Measurements from ENCODE around the gene EPS15. TPM values are rescaled to one million over a fixed set of nuclear protein-coding genes. Genes with fewer than 3 reads are reported as not detected.

The EPS15 gene
- total and polyA plus RNA-seq, 9 of the 15 experiments (the other 6 are each of a cell fraction or from before 2014, with no cell fraction given), result 23.1 to 69.0 (median 41.7) TPM

DNA sequence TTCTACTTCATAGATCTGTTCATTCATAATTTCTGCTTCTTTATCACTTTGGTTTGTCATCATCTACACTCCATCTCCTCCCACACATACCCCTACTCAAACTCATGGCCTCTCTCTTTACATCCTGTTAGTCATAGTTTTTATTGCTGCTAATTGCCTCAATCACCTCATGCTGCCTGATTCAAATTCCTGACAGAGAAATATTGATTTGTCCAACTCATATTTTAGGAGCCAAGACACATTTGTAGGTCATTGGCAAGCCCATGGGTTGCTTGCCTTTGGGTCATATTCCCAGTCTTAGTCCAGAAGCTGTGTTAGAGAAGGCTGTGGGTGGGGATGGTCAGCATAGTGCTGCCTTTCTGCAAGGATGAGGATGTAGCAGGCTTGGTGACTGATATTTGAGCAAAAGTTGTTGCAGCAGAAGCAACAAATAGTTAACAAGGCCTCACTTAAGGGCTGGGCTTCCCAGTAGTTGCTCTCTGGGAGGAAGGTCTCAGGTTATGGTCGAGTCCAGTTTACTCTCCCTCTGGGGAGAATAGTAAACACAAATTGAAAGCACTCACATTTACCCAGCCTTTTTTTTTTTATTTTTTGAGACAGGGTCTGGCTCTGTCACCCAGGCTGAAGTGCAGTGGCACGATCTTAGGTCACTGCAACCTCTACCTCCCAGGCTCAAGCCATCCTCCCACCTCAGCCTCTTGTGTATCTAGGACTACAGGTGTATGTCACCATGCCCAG lies 22.4 kb upstream of the EPS15 start (continued):
- peak; percentile 53 for TF ChIP-seq CBFA2T3 (IDR thresholded peaks at IDR 0.05)
- no peak for TF ChIP-seq ARID2 (IDR thresholded peaks at IDR 0.05)
- no peak for TF ChIP-seq RFX7 (CRISPR knock-in tag; IDR thresholded peaks at IDR 0.05)
- TF ChIP-seq, protein P1, sequence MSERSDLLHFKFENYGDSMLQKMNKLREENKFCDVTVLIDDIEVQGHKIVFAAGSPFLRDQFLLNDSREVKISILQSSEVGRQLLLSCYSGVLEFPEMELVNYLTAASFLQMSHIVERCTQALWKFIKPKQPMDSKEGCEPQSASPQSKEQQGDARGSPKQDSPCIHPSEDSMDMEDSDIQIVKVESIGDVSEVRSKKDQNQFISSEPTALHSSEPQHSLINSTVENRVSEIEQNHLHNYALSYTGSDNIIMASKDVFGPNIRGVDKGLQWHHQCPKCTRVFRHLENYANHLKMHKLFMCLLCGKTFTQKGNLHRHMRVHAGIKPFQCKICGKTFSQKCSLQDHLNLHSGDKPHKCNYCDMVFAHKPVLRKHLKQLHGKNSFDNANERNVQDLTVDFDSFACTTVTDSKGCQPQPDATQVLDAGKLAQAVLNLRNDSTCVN (CRISPR knock-in tag; IDR thresholded peaks at IDR 0.05), result no peak
- 0 out of 2 replicates have a peak, but pooled peaks have one; percentile 31 for TF ChIP-seq CREM (IDR thresholded peaks at IDR 0.05; ENCODE audit: low read depth)
- no peak for TF ChIP-seq BRD9 (IDR thresholded peaks at IDR 0.05; ENCODE audit: low read depth, partially characterized antibody)
- TF ChIP-seq, protein P2, sequence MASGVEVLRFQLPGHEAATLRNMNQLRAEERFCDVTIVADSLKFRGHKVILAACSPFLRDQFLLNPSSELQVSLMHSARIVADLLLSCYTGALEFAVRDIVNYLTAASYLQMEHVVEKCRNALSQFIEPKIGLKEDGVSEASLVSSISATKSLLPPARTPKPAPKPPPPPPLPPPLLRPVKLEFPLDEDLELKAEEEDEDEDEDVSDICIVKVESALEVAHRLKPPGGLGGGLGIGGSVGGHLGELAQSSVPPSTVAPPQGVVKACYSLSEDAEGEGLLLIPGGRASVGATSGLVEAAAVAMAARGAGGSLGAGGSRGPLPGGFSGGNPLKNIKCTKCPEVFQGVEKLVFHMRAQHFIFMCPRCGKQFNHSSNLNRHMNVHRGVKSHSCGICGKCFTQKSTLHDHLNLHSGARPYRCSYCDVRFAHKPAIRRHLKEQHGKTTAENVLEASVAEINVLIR (CRISPR knock-in tag; IDR thresholded peaks at IDR 0.05), result no peak
- peak; percentile 47; the same call in 1 of the 2 replicates for TF ChIP-seq SOX6 (IDR thresholded peaks at IDR 0.05)
- 0 out of 4 replicates have a peak, but pooled peaks of 1 of the 2 experiments have one; percentile 21 for TF ChIP-seq TRIM24 (IDR thresholded peaks at IDR 0.05)
- peak; percentile 94 for TF ChIP-seq EGR1 (conservative IDR thresholded peaks at IDR 0.05)
- TF ChIP-seq ZBTB17 (CRISPR knock-in tag; IDR thresholded peaks at IDR 0.05), result no peak
- TF ChIP-seq SNRNP70 (optimal IDR thresholded peaks at IDR 0.05; ENCODE audit: low read depth, low read length), result no peak
- peak; percentile 45 for TF ChIP-seq FOSL1 (tag; conservative IDR thresholded peaks at IDR 0.05)
- TF ChIP-seq NCOA2 (IDR thresholded peaks at IDR 0.05; ENCODE audit: partially characterized antibody in 2 of 2), result no peak
- no peak for TF ChIP-seq ZNF551 (CRISPR knock-in tag; IDR thresholded peaks at IDR 0.05)
- no peak for TF ChIP-seq ZNF696 (CRISPR knock-in tag; conservative IDR thresholded peaks at IDR 0.05)
- no peak for TF ChIP-seq PRDM10 (IDR thresholded peaks at IDR 0.05; ENCODE audit: partially characterized antibody)
- TF ChIP-seq DPF2 (IDR thresholded peaks at IDR 0.05), result peak; percentile 58
- TF ChIP-seq HDAC3 (IDR thresholded peaks at IDR 0.05; ENCODE audit: borderline replicate concordance, partially characterized antibody), result no peak
- no peak for TF ChIP-seq ZNF146 (CRISPR knock-in tag; IDR thresholded peaks at IDR 0.05; ENCODE audit: unreplicated experiment)
- TF ChIP-seq EP400 (IDR thresholded peaks at IDR 0.05), result 0 out of 2 replicates have a peak, but pooled peaks have one; percentile 15
- peak; percentile 77 to 84; a peak in 3 of 4 replicates for TF ChIP-seq KDM1A (IDR thresholded peaks at IDR 0.05)
- no peak for TF ChIP-seq PHB2 (IDR thresholded peaks at IDR 0.05; ENCODE audit: low read depth)
- TF ChIP-seq FIP1L1 (IDR thresholded peaks at IDR 0.05; ENCODE audit: low read depth, low read length, poor library complexity, severe bottlenecking), result no peak
- no peak for TF ChIP-seq ZNF124 (CRISPR knock-in tag; IDR thresholded peaks at IDR 0.05)

Data from K562 (cell line).